Fibroblast of the conjunctiva (primary cell): ENCODE data around the gene TMEM121.

Experiments used
- DNase-seq: peaks from one replicate; pipeline ENCODE4 v3.0.0-alpha.2; 2010; ENCODE audit warnings: low read depth

TMEM121 gene

DNA sequence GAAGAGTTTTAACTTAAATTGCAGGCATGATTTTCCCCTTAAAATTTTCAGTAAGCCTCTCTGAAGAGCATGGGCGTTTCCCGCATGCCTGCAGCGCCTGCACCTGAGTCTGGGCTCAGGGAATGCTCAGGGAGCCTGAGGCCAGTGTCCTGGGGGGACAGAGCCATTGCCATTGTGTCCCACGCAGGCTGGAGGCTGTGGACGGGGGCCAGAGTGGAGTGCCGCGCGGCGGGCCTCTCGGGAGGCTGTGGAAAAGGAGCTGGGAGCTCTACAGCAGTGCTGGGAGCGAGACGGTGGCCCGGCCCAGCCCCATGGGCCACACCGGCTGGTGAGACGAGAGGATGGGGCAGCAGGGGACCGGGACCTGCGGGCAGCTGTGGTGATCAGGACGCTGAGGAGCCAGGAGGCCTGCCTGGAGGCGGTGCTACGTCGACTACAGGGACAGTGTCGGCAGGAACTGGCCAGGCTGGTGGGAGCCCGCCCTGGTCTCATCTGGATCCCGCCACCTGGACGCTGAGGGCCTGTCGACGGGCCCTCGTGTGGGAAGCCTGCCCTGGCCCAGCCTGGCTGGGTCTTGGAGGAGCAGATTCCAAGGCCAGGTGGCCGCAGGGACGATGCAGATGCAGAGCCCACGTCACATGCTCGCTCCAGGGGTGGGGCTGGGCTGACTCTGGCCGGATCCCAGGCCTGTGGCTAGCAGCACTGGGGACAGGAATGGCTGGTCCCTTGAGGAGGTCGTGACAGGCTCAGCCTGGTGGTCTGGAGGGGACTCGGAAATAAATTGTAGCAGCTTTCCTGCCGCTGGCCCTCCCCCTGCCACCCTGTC lies 27.7 kb upstream of the TMEM121 start:
- no peak for DNase-seq

DNA sequence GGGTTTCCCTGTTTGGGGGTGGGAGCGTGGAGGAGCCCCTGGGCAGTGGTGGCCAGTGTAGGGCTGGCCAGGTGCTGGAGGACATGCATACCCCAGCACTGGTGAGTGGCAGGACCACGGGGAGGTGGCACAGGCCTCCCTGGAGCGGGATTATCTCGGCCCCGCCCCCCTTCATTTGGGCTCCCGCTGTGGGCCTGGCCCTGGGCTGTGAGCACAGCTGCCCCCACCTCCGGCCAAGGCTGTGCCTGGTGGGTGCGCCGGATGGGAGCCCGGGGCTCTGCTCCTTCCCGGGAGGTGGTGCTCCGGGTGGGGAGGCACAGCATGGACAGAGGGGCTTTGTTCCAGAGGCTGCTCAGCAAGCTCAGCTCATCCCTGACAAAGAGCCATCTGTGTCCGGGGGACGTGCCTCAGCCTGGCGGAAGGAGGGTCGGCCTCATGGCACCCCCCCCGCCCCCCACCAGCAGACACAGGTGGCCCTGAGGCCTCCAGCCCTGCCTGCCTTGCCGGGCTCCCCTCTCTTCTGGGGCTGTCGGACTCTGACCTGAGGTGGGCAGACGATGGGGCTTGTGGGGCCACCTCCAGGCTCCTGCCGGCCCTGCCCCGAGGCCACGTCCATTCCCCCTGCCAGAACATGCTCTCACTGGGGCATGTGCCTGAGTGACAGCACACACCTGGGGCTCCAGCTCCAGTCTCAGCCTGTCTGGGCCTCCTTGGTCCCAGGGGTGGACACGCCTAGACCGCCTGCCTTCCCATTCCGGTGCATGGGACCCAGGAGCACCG lies 26.9 kb upstream of the TMEM121 start:
- no peak for DNase-seq

- DNase-seq, result no peak
Observed at GRCh38 chr14:105500036-105500725, 26.2 kb upstream of the TMEM121 start.

DNA sequence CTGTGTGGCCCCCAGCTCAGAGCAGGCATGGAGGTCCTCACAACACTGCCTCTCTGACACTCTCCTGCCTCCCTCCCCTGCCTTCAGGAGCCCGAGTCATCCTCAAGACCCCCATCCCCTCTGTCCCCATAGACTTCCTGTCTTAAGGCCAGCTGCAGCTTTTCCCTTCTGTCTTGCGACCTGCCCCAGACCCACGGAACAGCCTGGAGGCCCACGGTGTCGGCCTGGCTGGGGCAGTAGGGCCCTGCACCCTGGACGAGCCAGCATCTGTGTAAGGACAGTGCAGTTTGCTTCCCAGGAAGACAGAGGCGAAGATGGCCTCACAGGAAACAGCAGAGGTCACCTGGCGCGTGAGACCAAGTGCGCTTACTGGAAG lies 25.7 kb upstream of the TMEM121 start:
- no peak for DNase-seq

DNA sequence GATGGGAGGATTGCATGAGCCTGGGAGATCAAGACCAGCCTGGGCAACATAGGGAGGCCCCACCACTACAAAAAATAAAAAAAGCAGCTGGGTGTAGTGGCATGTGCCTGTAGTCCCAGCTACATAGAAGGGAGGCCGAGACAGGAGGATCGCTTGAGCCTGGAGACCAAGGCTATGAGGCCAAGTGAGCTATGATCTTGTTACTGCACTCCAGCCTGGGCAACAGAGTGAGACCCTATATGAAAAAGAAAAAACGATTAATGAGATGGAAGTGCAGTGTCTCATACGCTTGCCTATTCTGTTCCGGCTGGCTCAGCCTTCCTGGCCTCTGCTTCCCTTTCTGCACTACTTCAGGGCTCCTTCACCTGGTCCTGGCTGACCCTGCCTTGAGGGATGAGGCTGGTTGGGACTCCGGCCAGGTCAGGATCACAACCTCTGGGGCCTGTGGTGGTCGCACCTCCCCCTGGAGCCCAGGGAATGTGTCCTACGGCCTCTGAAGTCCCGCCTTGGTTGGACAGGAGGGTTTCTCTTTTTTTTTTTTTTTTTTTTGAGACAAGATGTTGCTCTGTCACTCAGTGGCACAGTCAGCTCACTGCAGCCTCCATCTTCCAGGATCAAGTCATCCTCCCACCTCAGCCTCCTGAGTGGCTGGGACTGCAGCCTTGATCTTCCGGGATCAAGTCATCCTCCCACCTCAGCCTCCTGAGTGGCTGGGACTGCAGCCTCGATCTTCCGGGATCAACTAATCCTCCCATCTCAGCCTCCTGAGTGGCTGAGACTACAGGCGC lies 24.7 kb upstream of the TMEM121 start:
- DNase-seq, result no peak

DNA sequence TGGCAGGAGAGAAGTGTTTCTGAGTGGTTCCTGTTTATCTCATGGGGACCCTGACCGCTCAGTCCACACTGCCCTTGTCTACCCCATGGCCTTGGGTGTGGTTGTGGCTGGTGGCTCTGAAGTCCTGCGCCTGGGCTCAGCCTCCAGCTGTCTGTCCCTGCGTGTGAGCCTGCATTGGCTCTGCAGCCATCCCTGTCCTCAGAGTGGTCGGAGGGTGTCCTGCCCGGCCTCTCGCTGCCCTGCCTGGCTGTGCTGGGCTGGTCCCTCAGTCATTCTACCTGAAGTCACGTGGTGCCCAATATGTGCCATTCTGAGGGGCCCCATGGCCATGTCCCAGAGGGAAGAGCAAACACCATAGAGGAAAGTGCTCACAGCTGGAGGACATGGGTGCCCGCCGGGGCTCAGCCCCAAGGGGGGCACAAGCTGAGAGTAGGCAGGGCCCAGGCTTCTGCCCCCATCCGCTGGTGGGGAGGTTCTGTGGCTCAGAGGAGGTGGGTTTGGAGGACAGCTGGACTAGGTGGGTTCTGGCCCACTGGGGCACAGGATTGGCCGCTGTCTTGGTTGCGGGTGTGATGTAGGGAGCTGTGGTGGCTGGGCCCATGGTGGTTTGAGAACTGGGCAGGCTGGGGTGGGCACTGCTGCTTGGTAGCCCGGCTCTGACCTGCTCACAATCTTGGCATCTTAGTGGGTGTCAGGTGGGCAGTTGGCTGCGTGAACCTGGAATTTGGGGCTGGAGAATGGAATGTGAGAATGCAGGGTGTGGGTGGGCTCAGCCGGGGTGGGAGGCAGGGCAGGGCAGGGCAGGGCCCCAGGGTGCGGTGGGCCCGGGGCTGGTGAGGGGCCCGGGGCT lies 23.7 kb upstream of the TMEM121 start:
- DNase-seq, result no peak

DNA sequence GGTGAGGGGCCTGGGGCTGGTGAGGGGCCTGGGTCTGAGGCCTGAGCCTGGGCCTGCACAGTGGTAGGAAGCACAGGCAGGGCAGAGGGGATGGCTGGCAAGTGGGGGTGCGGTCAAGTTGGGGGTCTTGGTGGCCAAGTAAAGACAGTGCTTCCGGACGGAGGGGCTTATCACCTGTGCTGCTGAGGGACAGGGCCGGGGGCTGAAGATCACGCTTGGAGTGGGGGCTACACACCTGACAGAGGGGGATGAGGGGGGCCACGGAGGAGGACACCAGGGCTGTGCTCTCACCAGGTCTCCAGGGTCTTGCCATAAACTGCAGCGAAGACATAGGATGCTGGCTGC lies 23.1 kb upstream of the TMEM121 start:
- DNase-seq, result no peak

- DNase-seq, result no peak
Observed at GRCh38 chr14:105503935-105504692, 22.3 kb upstream of the TMEM121 start.

DNA sequence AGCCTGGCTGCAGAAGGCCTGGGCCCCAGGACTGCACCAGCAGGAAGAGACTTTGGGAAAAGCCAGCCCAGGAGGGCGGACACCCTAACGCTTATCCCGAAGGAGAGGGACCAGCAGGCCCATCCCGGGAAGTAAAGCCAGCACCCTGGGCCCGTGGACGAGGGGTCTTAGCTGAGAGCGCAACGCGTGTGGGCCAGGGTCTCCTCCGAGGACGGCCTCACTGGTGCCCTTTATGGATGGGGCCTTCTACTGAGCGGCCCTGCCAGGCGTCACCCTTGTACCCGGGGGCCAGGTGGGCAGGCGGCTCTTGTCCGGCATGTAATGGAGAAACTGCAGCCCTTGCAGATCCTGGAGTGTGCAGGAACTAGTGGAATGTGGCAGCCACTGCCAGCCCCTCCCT lies 21.3 kb upstream of the TMEM121 start:
- DNase-seq, result no peak

DNA sequence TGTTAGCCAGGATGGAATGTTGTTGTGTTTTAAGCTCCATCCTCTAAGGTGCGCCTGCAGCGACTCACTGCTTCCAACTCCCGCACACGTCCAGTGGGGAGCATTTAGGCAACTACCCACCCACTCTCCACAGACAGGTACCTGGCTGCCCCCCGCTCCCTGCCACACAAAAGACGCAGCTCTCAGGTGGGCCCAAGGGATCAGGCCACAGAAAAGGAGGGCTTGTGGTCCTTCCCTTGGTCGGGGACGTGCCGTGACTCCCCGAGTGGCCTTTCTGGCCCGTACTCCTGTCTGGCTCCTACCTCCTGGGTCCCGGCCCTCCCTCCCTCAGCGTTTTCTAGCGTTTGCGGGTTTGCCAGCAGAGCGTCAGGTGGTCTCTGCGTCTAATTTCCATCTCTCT lies 19.1 kb upstream of the TMEM121 start:
- no peak for DNase-seq

- DNase-seq, result no peak
Observed at GRCh38 chr14:105508069-105508468, 18.3 kb upstream of the TMEM121 start.

DNA sequence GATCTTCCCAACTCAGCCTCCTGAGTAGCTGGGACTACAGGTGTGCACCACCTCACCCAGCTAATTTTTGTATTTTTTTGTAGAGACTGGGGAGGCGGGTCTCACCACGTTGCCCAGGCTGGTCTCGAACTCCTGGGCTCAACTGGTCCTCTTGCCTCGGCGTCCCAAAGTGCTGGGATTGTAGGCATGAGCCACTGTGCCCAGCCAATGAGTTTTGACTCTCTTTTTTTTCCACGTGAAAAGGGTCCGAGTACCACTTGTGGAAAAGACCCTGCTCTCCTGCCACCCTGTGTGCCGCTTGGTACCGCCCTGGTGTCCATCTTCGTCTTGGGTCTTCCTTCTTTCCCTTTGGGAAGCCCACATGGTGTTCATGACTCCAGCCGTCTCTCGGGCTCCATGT lies 17.8 kb upstream of the TMEM121 start:
- DNase-seq, result no peak

GRCh38 chr14:105517096-105517495 lies 9.3 kb upstream of the TMEM121 start:
- DNase-seq, result no peak

- no peak for DNase-seq
Observed at GRCh38 chr14:105519946-105520698, 6.3 kb upstream of the TMEM121 start.

GRCh38 chr14:105525326-105525725 lies 1.1 kb upstream of the TMEM121 start:
- DNase-seq, result no peak

GRCh38 chr14:105526776-105527380 lies 495 bp downstream of the TMEM121 start:
- DNase-seq, result no peak

DNA sequence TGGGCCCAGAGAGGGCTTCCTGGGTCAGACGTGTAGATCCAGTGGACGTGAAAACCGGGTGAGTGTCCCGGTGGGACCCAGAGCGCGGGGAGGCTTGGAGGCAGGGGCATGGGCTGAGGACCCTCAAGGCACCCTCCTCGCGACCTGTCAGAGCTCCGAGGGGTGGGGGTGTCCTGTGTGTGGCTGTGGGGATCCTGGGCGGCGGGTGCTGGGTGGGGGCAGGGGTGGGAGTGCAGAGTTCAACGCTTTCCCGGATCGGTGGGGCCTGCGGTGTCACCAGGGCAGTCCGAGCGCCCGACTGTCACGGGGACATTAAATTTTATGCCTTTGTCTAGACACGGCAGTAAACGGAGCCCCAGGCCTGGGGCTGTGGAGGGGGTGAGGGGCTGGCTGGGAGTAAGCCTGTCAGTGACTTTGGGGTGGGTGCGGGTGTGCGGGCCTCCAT lies 1.0 kb downstream of the TMEM121 start:
- no peak for DNase-seq

DNA sequence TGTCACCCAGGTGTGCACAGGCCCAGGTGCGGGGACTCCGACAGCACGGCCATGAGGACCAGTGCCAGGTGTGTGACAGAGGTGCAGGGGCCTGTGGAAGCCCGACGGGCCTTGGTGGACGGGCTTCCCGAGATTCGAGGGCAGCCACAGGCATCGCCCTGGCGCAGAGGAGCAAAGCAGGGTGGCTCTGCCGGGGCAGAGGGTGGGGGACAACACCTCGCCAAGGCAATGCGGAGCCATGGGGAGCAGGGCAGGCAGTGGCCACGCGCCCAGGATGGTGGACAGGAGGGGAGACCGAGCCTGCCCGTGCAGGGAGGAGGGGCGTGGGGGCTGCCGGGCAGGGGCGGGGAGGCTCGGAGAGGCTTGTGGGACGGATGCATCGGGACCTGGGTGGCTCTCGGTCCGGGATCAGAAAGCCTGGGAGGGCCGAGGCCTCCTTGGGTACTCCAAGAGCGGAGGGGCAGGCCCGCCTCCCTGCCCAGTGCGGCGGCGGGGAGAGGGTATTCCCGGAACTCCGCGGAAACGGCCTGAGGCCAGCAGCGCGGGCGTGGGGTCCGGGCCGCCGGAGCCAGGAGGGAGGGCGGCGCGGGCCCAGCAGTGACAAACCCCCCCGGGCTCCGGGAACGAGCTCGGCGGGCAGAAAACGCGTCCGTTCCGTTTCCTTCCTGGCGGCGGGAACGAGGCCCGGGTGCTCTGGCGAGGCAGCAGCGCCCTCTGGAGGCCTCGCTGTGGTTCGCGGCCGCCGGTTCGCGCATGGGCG lies 1.6 kb downstream of the TMEM121 start:
- peak; percentile 23 for DNase-seq
